H9 (cell line): ENCODE results near the gene POC1B. TPM values are rescaled to one million over a fixed set of nuclear protein-coding genes. Genes with fewer than 3 reads are reported as not detected.

Source experiments
- DNase-seq: peaks from one replicate; pipeline ENCODE4 v3.0.0-alpha.2; 2017
- H2AFZ ChIP-seq: one replicate; pipeline ENCODE4 v1.6.1; 2013; ENCODE audit warnings: mild to moderate bottlenecking, low read length, control low read depth, moderate library complexity
- H2AK5ac ChIP-seq: 2 replicates; pipeline ENCODE4 v1.6.1; 2013; ENCODE audit warnings: low read length, control low read depth, mixed read lengths; ENCODE audit not compliant: insufficient read length
- H2BK120ac ChIP-seq: one replicate; pipeline ENCODE4 v1.6.1; 2013; ENCODE audit warnings: low read depth, mild to moderate bottlenecking, low read length, control low read depth, inconsistent platforms; ENCODE audit not compliant: poor library complexity, severe bottlenecking
- H2BK12ac ChIP-seq: 2 replicates; pipeline ENCODE4 v1.6.1; 2013; ENCODE audit warnings: low read length, control low read depth, mixed read lengths, low read depth; ENCODE audit not compliant: insufficient read length
- H2BK15ac ChIP-seq: 2 replicates; pipeline ENCODE4 v1.6.1; 2013; ENCODE audit warnings: low read depth, low read length, control low read depth
- H2BK20ac ChIP-seq: one replicate; pipeline ENCODE4 v1.6.1; 2013; ENCODE audit warnings: low read depth, mild to moderate bottlenecking, low read length, control low read depth, inconsistent platforms; ENCODE audit not compliant: poor library complexity, severe bottlenecking
- H2BK5ac ChIP-seq: 2 replicates; pipeline ENCODE4 v1.6.1; 2013; ENCODE audit warnings: low read length, control low read depth, mixed read lengths; ENCODE audit not compliant: insufficient read length
- H3K14ac ChIP-seq: 2 replicates; pipeline ENCODE4 v1.6.1; 2013; ENCODE audit warnings: low read length, control low read depth; ENCODE audit not compliant: insufficient read depth
- H3K18ac ChIP-seq: 2 replicates; pipeline ENCODE4 v1.6.1; 2013; ENCODE audit warnings: low read depth, mild to moderate bottlenecking, mixed read lengths, low read length, control low read depth; ENCODE audit not compliant: insufficient read length
- H3K23ac ChIP-seq: 2 replicates; pipeline ENCODE4 v1.6.1; 2013; ENCODE audit warnings: low read length, control low read depth, mixed read lengths, low read depth; ENCODE audit not compliant: insufficient read length
- H3K23me2 ChIP-seq: 2 replicates; pipeline ENCODE4 v1.6.1; 2013; ENCODE audit warnings: low read depth, mild to moderate bottlenecking, mixed read lengths, low read length, control low read depth; ENCODE audit not compliant: insufficient read length, poor library complexity, severe bottlenecking
- H3K27ac ChIP-seq: 2 replicates; pipeline ENCODE4 v1.5.1; 2013; ENCODE audit warnings: low read length, control low read depth, mixed read lengths, low read depth; ENCODE audit not compliant: insufficient read length
- H3K27me3 ChIP-seq: 2 replicates; pipeline ENCODE4 v1.6.1; 2013; ENCODE audit warnings: low read length, control low read depth, inconsistent platforms; ENCODE audit not compliant: insufficient read depth
- H3K4ac ChIP-seq: 2 replicates; pipeline ENCODE4 v1.6.1; 2013; ENCODE audit warnings: low read depth, mild to moderate bottlenecking, control low read depth, inconsistent platforms, low read length, moderate library complexity
- H3K4me1 ChIP-seq: 2 replicates; pipeline ENCODE4 v1.6.1; 2013; ENCODE audit warnings: low read length, control low read depth, inconsistent platforms; ENCODE audit not compliant: insufficient read depth
- H3K4me2 ChIP-seq: 2 replicates; pipeline ENCODE4 v1.6.1; 2013; ENCODE audit warnings: low read length, control low read depth, mixed read lengths; ENCODE audit not compliant: insufficient read length, insufficient read depth
- H3K56ac ChIP-seq: 2 replicates; pipeline ENCODE4 v1.6.1; 2013; ENCODE audit warnings: low read depth, mild to moderate bottlenecking, mixed read lengths, low read length, control low read depth; ENCODE audit not compliant: insufficient read length
- H3K79me1 ChIP-seq: 2 replicates; pipeline ENCODE4 v1.6.1; 2013; ENCODE audit warnings: low read depth, mild to moderate bottlenecking, moderate library complexity, low read length, control low read depth, inconsistent platforms; ENCODE audit not compliant: insufficient read depth, poor library complexity, severe bottlenecking
- H3K79me2 ChIP-seq: 2 replicates; pipeline ENCODE4 v1.6.1; 2013; ENCODE audit warnings: low read length, control low read depth, inconsistent platforms; ENCODE audit not compliant: insufficient read depth
- H3K9ac ChIP-seq: 2 replicates; pipeline ENCODE4 v1.6.1; 2013; ENCODE audit warnings: low read length, control low read depth, mixed read lengths; ENCODE audit not compliant: insufficient read length; ENCODE audit errors: extremely low read depth
- H3K9me3 ChIP-seq: one replicate; pipeline ENCODE4 v1.6.1; 2013; ENCODE audit warnings: low read depth, low read length, inconsistent platforms; ENCODE audit not compliant: control insufficient read depth
- H3T11ph ChIP-seq: one replicate; pipeline ENCODE4 v1.6.1; 2013; ENCODE audit warnings: mild to moderate bottlenecking, low read length, control low read depth, inconsistent platforms
- H4K20me1 ChIP-seq: one replicate; pipeline ENCODE4 v1.6.1; 2013; ENCODE audit not compliant: control insufficient read depth, insufficient read length, insufficient read depth
- H4K5ac ChIP-seq: 2 replicates; pipeline ENCODE4 v1.6.1; 2013; ENCODE audit warnings: low read depth, mild to moderate bottlenecking, mixed read lengths, low read length, control low read depth; ENCODE audit not compliant: insufficient read length
- H4K8ac ChIP-seq: replicated peaks from 2 replicates; pipeline ENCODE4 v1.6.1; 2013; ENCODE audit warnings: low read length, control low read depth, mixed read lengths, low read depth; ENCODE audit not compliant: insufficient read length
- H4K91ac ChIP-seq: 2 replicates; pipeline ENCODE4 v1.6.1; 2013; ENCODE audit warnings: low read depth, mild to moderate bottlenecking, moderate library complexity, mixed read lengths, low read length, control low read depth; ENCODE audit not compliant: insufficient read length
- H3K27ac Mint-ChIP-seq, 3 experiments: 2 replicates in 2 of 3; 3 replicates in 1 of 3; pipeline ENCODE4 v1.8.0; 2020 to 2021; ENCODE audit warnings: mixed read lengths in 3 of 3, mild to moderate bottlenecking in 1 of 3, moderate library complexity in 1 of 3
- H3K27me3 Mint-ChIP-seq: 2 replicates; pipeline ENCODE4 v1.8.0; 2021; ENCODE audit warnings: low read depth, mild to moderate bottlenecking, moderate library complexity, mixed read lengths
- H3K36me3 Mint-ChIP-seq, 3 experiments: 2 replicates in 2 of 3; 3 replicates in 1 of 3; pipeline ENCODE4 v1.8.0; 2020 to 2021; ENCODE audit warnings: low read depth in 3 of 3, mixed read lengths in 3 of 3; ENCODE audit not compliant: insufficient read depth in 1 of 3
- H3K4me1 Mint-ChIP-seq, 2 experiments: 2 replicates each; pipeline ENCODE4 v1.8.0; 2020; ENCODE audit warnings: mixed read lengths in 2 of 2
- H3K4me3 Mint-ChIP-seq, 2 experiments: 2 replicates in 1 of 2; 3 replicates in 1 of 2; pipeline ENCODE4 v1.8.0; 2020 to 2021; ENCODE audit warnings: mild to moderate bottlenecking in 2 of 2, mixed read lengths in 2 of 2, moderate library complexity in 1 of 2
- H3K9me3 Mint-ChIP-seq, 2 experiments: 2 replicates in 1 of 2; 3 replicates in 1 of 2; pipeline ENCODE4 v1.8.0; 2020; ENCODE audit warnings: mild to moderate bottlenecking in 2 of 2, mixed read lengths in 2 of 2, moderate library complexity in 1 of 2
- WGBS: extraction: QIAGEN DNeasy Blood & Tissue Kit; methylation state at CpG from one replicate; pipeline ENCODE4 v1.1.7; 2013; ENCODE audit warnings: missing lambda C conversion rate, low lambda C conversion rate, mixed read lengths; ENCODE audit not compliant: insufficient read length; ENCODE audit errors: extremely low coverage; 5-methylcytosine and 5-hydroxymethylcytosine counted together
- total RNA-seq: library from RNA; stranded (reverse); gene quantifications from 2 replicates; pipeline ENCODE4 v1.2.1, GENCODE V29; 2021
- TF ChIP-seq, protein P1 (sequence below): fragments of 200-600 bp; sonication (generic); conservative IDR thresholded peaks from 3 replicates; pipeline ENCODE4 v1.8.0; 2021; ENCODE audit warnings: antibody characterized with exemption, mild to moderate bottlenecking

POC1B gene
- total RNA-seq, 1 experiment from 2014 or later: 12.5 TPM

DNA sequence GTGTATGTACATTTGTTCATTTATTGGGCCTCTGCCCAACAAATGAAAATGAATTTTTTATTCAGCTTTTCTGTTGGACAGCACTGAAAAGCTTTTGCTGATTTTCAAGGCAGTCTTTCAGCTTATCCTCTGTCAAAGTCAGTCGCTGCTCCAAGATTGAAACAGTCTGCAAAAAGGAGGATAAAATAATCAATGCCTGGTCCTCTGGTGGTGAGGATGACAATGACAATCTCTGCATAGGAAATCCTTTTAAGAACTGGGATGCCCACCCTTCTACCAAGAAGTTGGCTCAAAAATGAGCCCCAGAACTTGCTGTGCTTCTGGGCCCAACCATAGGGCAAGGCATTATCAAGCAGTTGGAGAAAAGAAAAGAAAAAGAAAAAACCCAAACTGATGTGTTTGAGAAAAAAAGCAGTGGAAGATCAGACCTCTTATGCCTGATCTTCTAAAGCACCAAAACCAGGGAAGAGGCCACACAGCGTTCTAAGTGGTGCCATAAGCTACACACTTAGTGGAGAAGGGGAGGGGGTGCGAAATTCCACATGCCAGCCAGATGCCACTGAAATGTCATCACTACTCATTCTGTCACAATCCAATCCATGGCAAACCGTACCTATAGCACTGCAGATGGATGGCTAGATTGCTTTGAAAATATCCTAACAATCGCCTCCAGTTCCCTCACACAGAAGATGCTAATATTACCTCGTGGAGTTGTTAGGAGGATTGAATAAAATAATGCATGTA, 104.6 kb downstream of the POC1B start:
- Histone ChIP-seq H3K18ac (no peak overlapping the region), H2BK12ac (no peak overlapping the region), H3K23ac (no peak overlapping the region), H2AFZ (no peak overlapping the region), H3K79me1 (no peaks in the 10 kb centered on the region), H3K27me3 (no peaks in the 10 kb centered on the region), H3K9ac (no peak overlapping the region), H2BK20ac (no peak overlapping the region), H2AK5ac (no peak overlapping the region), H2BK120ac (no peak overlapping the region), H4K20me1 (no peaks in the 10 kb centered on the region), H3K23me2 (no peaks in the 10 kb centered on the region), H4K8ac (no peak overlapping the region), H2BK15ac (no peak overlapping the region), H3K4ac (no peak overlapping the region), H3K27ac (no peak overlapping the region), H3K14ac (no peak overlapping the region), H3T11ph (no peak overlapping the region), H4K5ac (no peak overlapping the region), H3K79me2 (no peaks in the 10 kb centered on the region), H3K4me2 (no peak overlapping the region), H2BK5ac (no peak overlapping the region), H4K91ac (no peak overlapping the region), H3K56ac (no peak overlapping the region), H3K4me1 (no peaks in the 10 kb centered on the region), H3K9me3 (no peaks in the 10 kb centered on the region)
- Mint-ChIP-seq H3K27ac (no peak overlapping the region), H3K36me3 (no peaks in the 10 kb centered on the region), H3K27me3 (no peaks in the 10 kb centered on the region), H3K9me3 (no peaks in the 10 kb centered on the region), H3K4me3 (no peak overlapping the region), H3K4me1 (peaks cover 3 to 7% of the 10 kb centered on the region in 2 experiments)
- no CpG with 5 or more reads among the region's 6 CpGs for WGBS
- no peak for DNase-seq
- TF ChIP-seq, protein P1, sequence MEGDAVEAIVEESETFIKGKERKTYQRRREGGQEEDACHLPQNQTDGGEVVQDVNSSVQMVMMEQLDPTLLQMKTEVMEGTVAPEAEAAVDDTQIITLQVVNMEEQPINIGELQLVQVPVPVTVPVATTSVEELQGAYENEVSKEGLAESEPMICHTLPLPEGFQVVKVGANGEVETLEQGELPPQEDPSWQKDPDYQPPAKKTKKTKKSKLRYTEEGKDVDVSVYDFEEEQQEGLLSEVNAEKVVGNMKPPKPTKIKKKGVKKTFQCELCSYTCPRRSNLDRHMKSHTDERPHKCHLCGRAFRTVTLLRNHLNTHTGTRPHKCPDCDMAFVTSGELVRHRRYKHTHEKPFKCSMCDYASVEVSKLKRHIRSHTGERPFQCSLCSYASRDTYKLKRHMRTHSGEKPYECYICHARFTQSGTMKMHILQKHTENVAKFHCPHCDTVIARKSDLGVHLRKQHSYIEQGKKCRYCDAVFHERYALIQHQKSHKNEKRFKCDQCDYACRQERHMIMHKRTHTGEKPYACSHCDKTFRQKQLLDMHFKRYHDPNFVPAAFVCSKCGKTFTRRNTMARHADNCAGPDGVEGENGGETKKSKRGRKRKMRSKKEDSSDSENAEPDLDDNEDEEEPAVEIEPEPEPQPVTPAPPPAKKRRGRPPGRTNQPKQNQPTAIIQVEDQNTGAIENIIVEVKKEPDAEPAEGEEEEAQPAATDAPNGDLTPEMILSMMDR: peak; percentile 38; the same call in 1 of the 3 replicates
